Activated naive CD8-positive, alpha-beta T cell treated with anti-CD3 and anti-CD28 coated beads, Interleukin-2, amount 10 ng/mL, durations not matched to agents 7 days and 5 days (primary cell): ENCODE data around the gene HIVEP3. TPM values are rescaled to one million over a fixed set of nuclear protein-coding genes. Genes with fewer than 3 reads are reported as not detected.

ENCODE experiments used
- ATAC-seq: fragments of 150-1000 bp; cut with Tn5 transposase; one replicate; pipeline ENCODE4 v1.10.0; 2021; ENCODE audit warnings: low read depth, moderate library complexity
- POLR2A ChIA-PET: fragments of 350-600 bp; sonication (Branson Sonifier 250); formaldehyde crosslinking; loops from one replicate; lab custom pipeline; 2021; ENCODE audit warnings: antibody characterized with exemption; lab: Charles Lee
- DNase-seq: peaks from one replicate; pipeline ENCODE4 v3.0.0; 2021
- H3K27ac Mint-ChIP-seq: one replicate; pipeline ENCODE4 v1.8.0; 2022; ENCODE audit warnings: mild to moderate bottlenecking, mixed read lengths
- H3K27me3 Mint-ChIP-seq: one replicate; pipeline ENCODE4 v1.8.0; 2022; ENCODE audit warnings: mild to moderate bottlenecking, moderate library complexity, mixed read lengths
- H3K36me3 Mint-ChIP-seq: one replicate; pipeline ENCODE4 v1.8.0; 2021; ENCODE audit warnings: mild to moderate bottlenecking, mixed read lengths
- H3K4me1 Mint-ChIP-seq: one replicate; pipeline ENCODE4 v1.8.0; 2021; ENCODE audit warnings: mixed read lengths
- H3K4me3 Mint-ChIP-seq: one replicate; pipeline ENCODE4 v1.8.0; 2022; ENCODE audit warnings: mild to moderate bottlenecking, moderate library complexity, mixed read lengths
- H3K9me3 Mint-ChIP-seq: one replicate; pipeline ENCODE4 v1.8.0; 2021; ENCODE audit warnings: mixed read lengths
- total RNA-seq, 2 experiments: library from RNA; stranded (reverse); gene quantifications; one replicate each; pipeline ENCODE4 v1.2.3, GENCODE V29; 2021

HIVEP3 gene
- total RNA-seq, 2 experiments from 2014 or later: 10.1 to 10.7 TPM

GRCh38 chr1:41515778-41516167 is 402.9 kb downstream of the HIVEP3 start:
- Mint-ChIP-seq H3K36me3 (peaks cover 3% of the 10 kb centered on the region), H3K9me3 (no peaks in the 10 kb centered on the region), H3K4me1 (peaks cover 6% of the 10 kb centered on the region), H3K4me3 (no peak overlapping the region), H3K27ac (no peak overlapping the region), H3K27me3 (no peaks in the 10 kb centered on the region)
- DNase-seq (no peak), ATAC-seq (no peak)
- POLR2A ChIA-PET: no interaction called here

GRCh38 chr1:41515131-41515678 is 403.5 kb downstream of the HIVEP3 start:
- ATAC-seq (no peak), DNase-seq (no peak)
- POLR2A ChIA-PET: no interaction called here
- Mint-ChIP-seq H3K27me3 (no peaks in the 10 kb centered on the region), H3K9me3 (no peaks in the 10 kb centered on the region), H3K27ac (no peak overlapping the region), H3K4me3 (no peak overlapping the region), H3K4me1 (peaks cover 6% of the 10 kb centered on the region), H3K36me3 (peaks cover 3% of the 10 kb centered on the region)

GRCh38 chr1:41514381-41514780 is 404.3 kb downstream of the HIVEP3 start:
- H3K36me3 Mint-ChIP-seq: peaks cover 2% of the 10 kb centered on the region
- DNase-seq (no peak), ATAC-seq (no peak)
- H3K9me3 Mint-ChIP-seq: no peaks in the 10 kb centered on the region
- H3K27ac Mint-ChIP-seq: no peak overlapping the region
- POLR2A ChIA-PET: no interaction called here
- H3K4me1 Mint-ChIP-seq: peaks cover 6% of the 10 kb centered on the region
- no peak overlapping the region for H3K4me3 Mint-ChIP-seq
- no peaks in the 10 kb centered on the region for H3K27me3 Mint-ChIP-seq

- DNase-seq: peak; percentile 54
- Mint-ChIP-seq H3K27me3 (no peaks in the 10 kb centered on the region), H3K4me1 (peaks cover 6% of the 10 kb centered on the region), H3K27ac (no peak overlapping the region), H3K36me3 (peaks cover 2% of the 10 kb centered on the region), H3K4me3 (no peak overlapping the region), H3K9me3 (no peaks in the 10 kb centered on the region)
- POLR2A ChIA-PET: no interaction called here
- no peak for ATAC-seq
These were observed 405.4 kb downstream of the HIVEP3 start for GRCh38 chr1:41513383-41513735.

- no peak overlapping the region for H3K4me3 Mint-ChIP-seq
- POLR2A ChIA-PET: no interaction called here
- H3K27me3 Mint-ChIP-seq: no peaks in the 10 kb centered on the region
- H3K4me1 Mint-ChIP-seq: peaks cover 6% of the 10 kb centered on the region
- H3K27ac Mint-ChIP-seq: no peak overlapping the region
- peaks cover 2% of the 10 kb centered on the region for H3K36me3 Mint-ChIP-seq
- no peak for DNase-seq
- no peak for ATAC-seq
- H3K9me3 Mint-ChIP-seq: no peaks in the 10 kb centered on the region
These were observed 405.9 kb downstream of the HIVEP3 start for GRCh38 chr1:41512701-41513382.

- ATAC-seq (no peak), DNase-seq (no peak)
- H3K4me1 Mint-ChIP-seq: peaks cover under 1% of the 10 kb centered on the region
- no peak overlapping the region for H3K4me3 Mint-ChIP-seq
- H3K36me3 Mint-ChIP-seq: peaks cover 2% of the 10 kb centered on the region
- H3K27me3 Mint-ChIP-seq: no peaks in the 10 kb centered on the region
- no peaks in the 10 kb centered on the region for H3K9me3 Mint-ChIP-seq
- POLR2A ChIA-PET: no interaction called here
- no peak overlapping the region for H3K27ac Mint-ChIP-seq
These were observed 407.5 kb downstream of the HIVEP3 start for GRCh38 chr1:41511239-41511540.

- POLR2A ChIA-PET: no interaction called here
These were observed 408.0 kb downstream of the HIVEP3 start for GRCh38 chr1:41510531-41511238.

GRCh38 chr1:41509270-41509671 is 409.5 kb downstream of the HIVEP3 start:
- Mint-ChIP-seq H3K27me3 (no peaks in the 10 kb centered on the region), H3K4me1 (peaks cover under 1% of the 10 kb centered on the region), H3K27ac (no peak overlapping the region), H3K4me3 (no peak overlapping the region), H3K9me3 (no peaks in the 10 kb centered on the region), H3K36me3 (peaks cover 2% of the 10 kb centered on the region)
- ATAC-seq (no peak), DNase-seq (no peak)
- POLR2A ChIA-PET: no interaction called here

More at GRCh38 chr1:41510531-41511238, 408.0 kb downstream of the HIVEP3 start:
- ATAC-seq: no peak
- no peaks in the 10 kb centered on the region for H3K9me3 Mint-ChIP-seq
- no peak overlapping the region for H3K27ac Mint-ChIP-seq
- H3K36me3 Mint-ChIP-seq: peaks cover 2% of the 10 kb centered on the region
- no peak for DNase-seq
- no peaks in the 10 kb centered on the region for H3K4me1 Mint-ChIP-seq
- H3K4me3 Mint-ChIP-seq: no peak overlapping the region
- no peaks in the 10 kb centered on the region for H3K27me3 Mint-ChIP-seq

- Mint-ChIP-seq H3K36me3 (peaks cover 2% of the 10 kb centered on the region), H3K9me3 (no peaks in the 10 kb centered on the region), H3K27ac (no peak overlapping the region), H3K4me1 (peaks cover 2% of the 10 kb centered on the region), H3K4me3 (no peak overlapping the region), H3K27me3 (no peaks in the 10 kb centered on the region)
- no peak for DNase-seq
- POLR2A ChIA-PET: no interaction called here
- no peak for ATAC-seq
These were observed 410.4 kb downstream of the HIVEP3 start for GRCh38 chr1:41508290-41508689.

- Mint-ChIP-seq H3K4me3 (no peak overlapping the region), H3K4me1 (peaks cover 2% of the 10 kb centered on the region), H3K27ac (no peak overlapping the region), H3K9me3 (no peaks in the 10 kb centered on the region), H3K36me3 (peaks cover 2% of the 10 kb centered on the region), H3K27me3 (no peaks in the 10 kb centered on the region)
- ATAC-seq (no peak), DNase-seq (no peak)
- POLR2A ChIA-PET: no interaction called here
These were observed 410.9 kb downstream of the HIVEP3 start for GRCh38 chr1:41507836-41508235.

GRCh38 chr1:41507110-41507720 is 411.5 kb downstream of the HIVEP3 start:
- DNase-seq (no peak), ATAC-seq (no peak)
- H3K27ac Mint-ChIP-seq: no peak overlapping the region
- POLR2A ChIA-PET: no interaction called here
- peaks cover 2% of the 10 kb centered on the region for H3K36me3 Mint-ChIP-seq
- H3K27me3 Mint-ChIP-seq: no peaks in the 10 kb centered on the region
- no peak overlapping the region for H3K4me3 Mint-ChIP-seq
- H3K4me1 Mint-ChIP-seq: peaks cover 2% of the 10 kb centered on the region
- no peaks in the 10 kb centered on the region for H3K9me3 Mint-ChIP-seq

GRCh38 chr1:41504114-41505035 is 414.3 kb downstream of the HIVEP3 start:
- POLR2A ChIA-PET: no interaction called here
- no peak for DNase-seq
- Mint-ChIP-seq H3K36me3 (no peaks in the 10 kb centered on the region), H3K27me3 (no peaks in the 10 kb centered on the region), H3K27ac (no peak overlapping the region), H3K9me3 (no peaks in the 10 kb centered on the region), H3K4me1 (peaks cover 2% of the 10 kb centered on the region), H3K4me3 (no peak overlapping the region)
- no peak for ATAC-seq

- Mint-ChIP-seq H3K27me3 (no peaks in the 10 kb centered on the region), H3K9me3 (no peaks in the 10 kb centered on the region), H3K4me1 (peaks cover 2% of the 10 kb centered on the region), H3K27ac (no peak overlapping the region), H3K4me3 (no peak overlapping the region), H3K36me3 (no peaks in the 10 kb centered on the region)
- no peak for ATAC-seq
- DNase-seq: no peak
- POLR2A ChIA-PET: no interaction called here
These were observed 415.1 kb downstream of the HIVEP3 start for GRCh38 chr1:41503538-41504113.
